Measurements from ENCODE around the gene RBFOX2.

GRCh38 chr22:36010882-36011281 is 17.7 kb downstream of the RBFOX2 start:
- TF ChIP-seq NFIC (IDR thresholded peaks at IDR 0.05) (no peak), YY1 (IDR thresholded peaks at IDR 0.05; ENCODE audit: low read depth) (no peak), RAD21 (IDR thresholded peaks at IDR 0.05; ENCODE audit: low read depth) (no peak), REST (IDR thresholded peaks at IDR 0.05; ENCODE audit: low read depth) (no peak), TAF1 (IDR thresholded peaks at IDR 0.05; ENCODE audit: low read depth) (no peak), TCF12 (IDR thresholded peaks at IDR 0.05; ENCODE audit: low read depth) (no peak), CEBPB (IDR thresholded peaks at IDR 0.05) (no peak), EP300 (IDR thresholded peaks at IDR 0.05; ENCODE audit: borderline replicate concordance) (no peak), MAX (IDR thresholded peaks at IDR 0.05) (no peak), CREB1 (IDR thresholded peaks at IDR 0.05; ENCODE audit: low read depth) (no peak), EGR1 (IDR thresholded peaks at IDR 0.05) (no peak), TEAD4 (IDR thresholded peaks at IDR 0.05) (no peak), FOXM1 (IDR thresholded peaks at IDR 0.05; ENCODE audit: borderline replicate concordance, low read depth) (no peak)
- TF ChIP-seq, protein P1, sequence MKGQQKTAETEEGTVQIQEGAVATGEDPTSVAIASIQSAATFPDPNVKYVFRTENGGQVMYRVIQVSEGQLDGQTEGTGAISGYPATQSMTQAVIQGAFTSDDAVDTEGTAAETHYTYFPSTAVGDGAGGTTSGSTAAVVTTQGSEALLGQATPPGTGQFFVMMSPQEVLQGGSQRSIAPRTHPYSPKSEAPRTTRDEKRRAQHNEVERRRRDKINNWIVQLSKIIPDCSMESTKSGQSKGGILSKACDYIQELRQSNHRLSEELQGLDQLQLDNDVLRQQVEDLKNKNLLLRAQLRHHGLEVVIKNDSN (IDR thresholded peaks at IDR 0.05): no peak

Data from Ishikawa (cell line).